Testis (tissue), 2 donors: Measurements from ENCODE around the gene CPD.
"Not testable (repeated sequence)": the region's sequence is repeated elsewhere in the genome, so short reads cannot be mapped to it uniquely, and the experiment has no call there.

Experiments
- CTCF ChIP-seq, 3 experiments: fragments of 450-650 bp in 2 of 3; fragments of 200-600 bp in 1 of 3; sonication (generic) in 1 of 3; IDR thresholded peaks; one replicate each; pipeline ENCODE4 v1.5.1; 2016 to 2019; ENCODE audit warnings: antibody characterized with exemption in 3 of 3, mild to moderate bottlenecking in 2 of 3, moderate library complexity in 1 of 3
- POLR2A ChIP-seq: fragments of 450-650 bp; IDR thresholded peaks from one replicate; pipeline ENCODE4 v1.6.1; 2017; ENCODE audit warnings: antibody characterized with exemption, mild to moderate bottlenecking, moderate library complexity

GRCh38 chr17:30343244-30343643 is 35.5 kb upstream of the CPD start:
- not testable (repeated sequence) for TF ChIP-seq CTCF (IDR thresholded peaks at IDR 0.05); POLR2A
